ENCODE data around the gene PODNL1.

Gene PODNL1

GRCh38 chr19:13884726-13885591, 53.3 kb downstream of the PODNL1 start:
- Mint-ChIP-seq H3K9me3 (no peaks in the 10 kb centered on the region), H3K27me3 (ENCODE audit: low read depth) (no peaks in the 10 kb centered on the region), H3K4me3 (no peak overlapping the region), H3K27ac (peak overlapping the region in 2 of 3 experiments; percentile 54 to 55), H3K36me3 (ENCODE audit: low read depth) (no peaks in the 10 kb centered on the region), H3K4me1 (peaks cover 34% of the 10 kb centered on the region)
- TF ChIP-seq CTCF (IDR thresholded peaks at IDR 0.05; ENCODE audit: unreplicated experiment in 3 of 3): no peak

DNA sequence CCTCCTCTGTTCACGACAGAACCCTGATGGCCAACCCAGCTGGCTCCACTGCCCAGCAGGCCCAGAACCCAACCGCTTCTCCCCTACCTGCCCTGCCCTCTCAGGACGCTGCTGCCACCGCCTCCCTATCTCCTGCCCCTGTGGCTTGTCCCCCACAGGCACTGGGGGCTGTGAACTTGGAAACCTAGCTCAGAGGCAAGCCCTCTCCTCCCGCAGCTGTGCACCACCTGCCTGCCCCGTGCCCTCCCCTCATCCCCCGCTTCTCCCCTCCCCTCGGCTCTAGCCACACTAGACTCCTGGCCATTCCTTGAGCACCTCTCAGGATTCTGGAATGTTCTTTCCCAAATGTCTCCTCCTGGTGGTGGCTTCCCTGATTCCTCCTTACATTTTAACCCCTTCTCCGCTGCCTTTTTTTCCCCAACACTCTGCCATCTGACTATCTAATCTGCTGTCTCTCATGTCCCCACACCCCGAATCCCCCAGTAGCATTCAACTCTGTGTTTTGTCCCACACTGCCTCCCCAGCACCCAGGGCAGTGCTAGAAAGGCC, 54.6 kb downstream of the PODNL1 start:
- H3K27ac Mint-ChIP-seq: peak overlapping the region; percentile 75 to 85 (median 78)
- no peaks in the 10 kb centered on the region for H3K36me3 Mint-ChIP-seq (ENCODE audit: low read depth)
- peaks cover 34% of the 10 kb centered on the region for H3K4me1 Mint-ChIP-seq
- peak in 1 of 3 experiments; percentile 26 for TF ChIP-seq CTCF (IDR thresholded peaks at IDR 0.05; ENCODE audit: unreplicated experiment in 3 of 3)
- peak overlapping the region in 1 of 3 experiments; percentile 1 for H3K4me3 Mint-ChIP-seq
- no peaks in the 10 kb centered on the region for H3K27me3 Mint-ChIP-seq (ENCODE audit: low read depth)
- H3K9me3 Mint-ChIP-seq: no peaks in the 10 kb centered on the region

DNA sequence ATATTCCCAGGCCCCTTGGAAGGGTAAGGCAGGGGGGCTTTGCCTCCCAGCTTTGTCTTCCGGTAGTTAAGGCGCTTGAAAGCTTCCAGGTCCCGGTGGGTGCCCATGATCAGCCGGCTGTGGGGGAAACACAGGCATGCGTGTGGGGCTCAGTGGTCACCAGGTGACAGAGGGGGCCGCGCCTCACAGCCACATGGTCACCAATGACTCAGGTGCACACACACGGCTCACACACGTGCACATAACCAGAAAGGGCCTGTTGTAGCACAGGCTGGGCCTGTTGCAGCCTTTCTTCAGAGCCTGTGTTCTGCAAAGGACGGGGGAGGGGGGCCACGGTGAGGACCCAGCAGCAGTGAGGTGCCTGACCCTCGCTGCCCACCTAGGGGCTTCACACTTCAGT, 55.4 kb downstream of the PODNL1 start:
- Mint-ChIP-seq H3K9me3 (no peaks in the 10 kb centered on the region), H3K27ac (peak overlapping the region in 1 of 3 experiments; percentile 95), H3K36me3 (ENCODE audit: low read depth) (no peaks in the 10 kb centered on the region), H3K4me1 (peaks cover 34% of the 10 kb centered on the region), H3K4me3 (no peak overlapping the region), H3K27me3 (ENCODE audit: low read depth) (no peaks in the 10 kb centered on the region)
- TF ChIP-seq CTCF (IDR thresholded peaks at IDR 0.05; ENCODE audit: unreplicated experiment in 3 of 3): no peak

DNA sequence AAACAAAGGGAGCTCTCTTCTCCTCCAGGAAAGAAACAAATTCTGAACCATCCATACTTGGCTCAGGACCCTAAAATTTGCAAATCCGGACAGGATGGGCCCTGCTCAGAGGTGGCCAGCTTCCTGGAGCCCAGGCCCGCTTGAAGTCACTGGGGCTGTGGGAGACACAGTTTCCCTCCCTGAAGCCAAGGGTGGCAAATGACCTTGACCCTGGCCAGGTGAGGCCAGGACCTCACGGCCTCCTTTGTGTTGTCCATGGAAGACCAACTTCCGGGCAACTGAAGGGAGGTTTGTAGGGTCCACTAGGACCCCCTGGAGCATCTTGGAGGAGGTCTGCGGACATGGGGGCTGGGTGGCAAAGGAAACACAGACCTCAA, 55.8 kb downstream of the PODNL1 start:
- peaks cover 34% of the 10 kb centered on the region for H3K4me1 Mint-ChIP-seq
- TF ChIP-seq CTCF (IDR thresholded peaks at IDR 0.05; ENCODE audit: unreplicated experiment in 3 of 3): no peak
- peak overlapping the region; percentile 95 to 98 (median 95) for H3K27ac Mint-ChIP-seq
- no peaks in the 10 kb centered on the region for H3K36me3 Mint-ChIP-seq (ENCODE audit: low read depth)
- no peaks in the 10 kb centered on the region for H3K9me3 Mint-ChIP-seq
- H3K27me3 Mint-ChIP-seq (ENCODE audit: low read depth): no peaks in the 10 kb centered on the region
- H3K4me3 Mint-ChIP-seq: no peak overlapping the region

- Mint-ChIP-seq H3K4me1 (peaks cover 34% of the 10 kb centered on the region), H3K27me3 (ENCODE audit: low read depth) (no peaks in the 10 kb centered on the region), H3K27ac (peak overlapping the region; percentile 95 to 98 (median 95)), H3K4me3 (peak overlapping the region in 2 of 3 experiments; percentile 13 to 38), H3K36me3 (ENCODE audit: low read depth) (no peaks in the 10 kb centered on the region), H3K9me3 (no peaks in the 10 kb centered on the region)
- TF ChIP-seq CTCF (IDR thresholded peaks at IDR 0.05; ENCODE audit: unreplicated experiment in 3 of 3): no peak
Observed at GRCh38 chr19:13881692-13882418, 56.4 kb downstream of the PODNL1 start.
